Mesenteric fat pad (tissue), 1 donor: ENCODE data around the gene UST. TPM values are rescaled to one million over a fixed set of nuclear protein-coding genes. Genes with fewer than 3 reads are reported as not detected.
"Not testable (repeated sequence)": the region's sequence is repeated elsewhere in the genome, so short reads cannot be mapped to it uniquely, and the experiment has no call there.

ENCODE experiments used
- DNase-seq: peaks from one replicate; pipeline ENCODE4 v3.0.0-alpha.2; 2020; ENCODE audit warnings: low spot score
- total RNA-seq: library from RNA; stranded (reverse); fragmentation: NEBNext Ultra II Directional; extraction: Animal tissue kit (Norgen Biotek cat#: 25700); gene quantifications from one replicate; pipeline ENCODE4 v1.2.1, GENCODE V29; 2021
- donor health status: DM: yes; HTN: yes; CAD: no.

The UST gene
- total RNA-seq, 1 donor from 2014 or later: 5.2 TPM

- no peak for DNase-seq
Measured at GRCh38 chr6:148891405-148891783, 144.6 kb downstream of the UST start.

GRCh38 chr6:148892247-148892646, 145.4 kb downstream of the UST start:
- DNase-seq: no peak

GRCh38 chr6:148893073-148893472, 146.2 kb downstream of the UST start:
- DNase-seq: no peak

GRCh38 chr6:148893481-148893880, 146.7 kb downstream of the UST start:
- no peak for DNase-seq

GRCh38 chr6:148898376-148899014, 151.7 kb downstream of the UST start:
- DNase-seq: no peak

GRCh38 chr6:148904896-148905870, 158.4 kb downstream of the UST start:
- no peak for DNase-seq

- DNase-seq: no peak
Measured at GRCh38 chr6:148905901-148906300, 159.1 kb downstream of the UST start.

GRCh38 chr6:148906386-148906785, 159.6 kb downstream of the UST start:
- no peak for DNase-seq

- no peak for DNase-seq
Measured at GRCh38 chr6:148907573-148907972, 160.7 kb downstream of the UST start.

- DNase-seq: no peak
Measured at GRCh38 chr6:148912252-148912651, 165.4 kb downstream of the UST start.

GRCh38 chr6:148915810-148916209, 169.0 kb downstream of the UST start:
- DNase-seq: no peak

- DNase-seq: not testable (repeated sequence)
Measured at GRCh38 chr6:148916485-148916884, 169.7 kb downstream of the UST start.

- no peak for DNase-seq
Measured at GRCh38 chr6:148924226-148925012, 177.6 kb downstream of the UST start.

- no peak for DNase-seq
Measured at GRCh38 chr6:148925701-148926100, 178.9 kb downstream of the UST start.

- DNase-seq: no peak
Measured at GRCh38 chr6:148926478-148926877, 179.6 kb downstream of the UST start.

- no peak for DNase-seq
Measured at GRCh38 chr6:148927586-148927985, 180.8 kb downstream of the UST start.

GRCh38 chr6:148928811-148929210, 182.0 kb downstream of the UST start:
- DNase-seq: no peak

- no peak for DNase-seq
Measured at GRCh38 chr6:148932208-148932607, 185.4 kb downstream of the UST start.

GRCh38 chr6:148932731-148933130, 185.9 kb downstream of the UST start:
- DNase-seq: no peak

GRCh38 chr6:148934539-148934938, 187.7 kb downstream of the UST start:
- DNase-seq: no peak

- DNase-seq: no peak
Measured at GRCh38 chr6:148934961-148935360, 188.1 kb downstream of the UST start.
